ENCODE results near the gene FBXO5. TPM values are rescaled to one million over a fixed set of nuclear protein-coding genes. Genes with fewer than 3 reads are reported as not detected.
A peak's percentile ranks its signal among the peaks of the same experiment; 100 is the strongest.

The FBXO5 gene
- total RNA-seq, 6 experiments from 2014 or later = 0.97 to 3.0 (median 2.5) TPM

DNA sequence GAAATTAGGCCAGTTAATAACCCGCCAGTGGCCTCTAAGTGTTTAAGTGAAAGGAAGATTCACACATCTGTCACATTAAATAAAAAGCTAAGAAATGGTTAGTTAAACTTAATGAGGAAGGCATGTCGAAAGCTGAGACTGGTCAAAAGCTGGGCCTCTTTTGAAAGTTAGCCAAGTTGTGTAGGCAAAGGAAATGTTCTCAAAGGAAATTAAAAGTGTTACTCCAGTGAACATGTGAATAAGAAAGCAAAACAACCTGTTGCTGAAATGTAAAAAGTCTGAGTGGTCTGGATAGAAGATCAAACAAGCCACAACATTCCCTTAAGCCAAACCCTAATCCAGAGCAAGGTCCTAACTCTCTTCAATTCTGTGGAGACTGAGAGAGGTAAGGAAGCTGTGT is 30.6 kb upstream of the FBXO5 start:
- ATAC-seq (no peak), DNase-seq (no peak)
- H3K27ac ChIP-seq = no peak overlapping the region
- H3K36me3 ChIP-seq = no peaks in the 10 kb centered on the region
- intact Hi-C loops (cut with DNase I) = no loop called here
- H3K9me3 ChIP-seq = no peaks in the 10 kb centered on the region
- no peaks in the 10 kb centered on the region for H3K4me1 ChIP-seq
- H3K4me3 ChIP-seq = no peak overlapping the region
- TF ChIP-seq, protein P1, sequence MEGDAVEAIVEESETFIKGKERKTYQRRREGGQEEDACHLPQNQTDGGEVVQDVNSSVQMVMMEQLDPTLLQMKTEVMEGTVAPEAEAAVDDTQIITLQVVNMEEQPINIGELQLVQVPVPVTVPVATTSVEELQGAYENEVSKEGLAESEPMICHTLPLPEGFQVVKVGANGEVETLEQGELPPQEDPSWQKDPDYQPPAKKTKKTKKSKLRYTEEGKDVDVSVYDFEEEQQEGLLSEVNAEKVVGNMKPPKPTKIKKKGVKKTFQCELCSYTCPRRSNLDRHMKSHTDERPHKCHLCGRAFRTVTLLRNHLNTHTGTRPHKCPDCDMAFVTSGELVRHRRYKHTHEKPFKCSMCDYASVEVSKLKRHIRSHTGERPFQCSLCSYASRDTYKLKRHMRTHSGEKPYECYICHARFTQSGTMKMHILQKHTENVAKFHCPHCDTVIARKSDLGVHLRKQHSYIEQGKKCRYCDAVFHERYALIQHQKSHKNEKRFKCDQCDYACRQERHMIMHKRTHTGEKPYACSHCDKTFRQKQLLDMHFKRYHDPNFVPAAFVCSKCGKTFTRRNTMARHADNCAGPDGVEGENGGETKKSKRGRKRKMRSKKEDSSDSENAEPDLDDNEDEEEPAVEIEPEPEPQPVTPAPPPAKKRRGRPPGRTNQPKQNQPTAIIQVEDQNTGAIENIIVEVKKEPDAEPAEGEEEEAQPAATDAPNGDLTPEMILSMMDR (IDR thresholded peaks at IDR 0.05) = no peak
- TF ChIP-seq POLR2A (IDR thresholded peaks at IDR 0.05) = no peak
- 58% methylated on average over 2 of the region's 2 CpGs for WGBS (ENCODE audit: insufficient coverage, low coverage, low lambda C conversion rate, missing lambda C conversion rate)
- no peaks in the 10 kb centered on the region for H3K27me3 ChIP-seq

DNA sequence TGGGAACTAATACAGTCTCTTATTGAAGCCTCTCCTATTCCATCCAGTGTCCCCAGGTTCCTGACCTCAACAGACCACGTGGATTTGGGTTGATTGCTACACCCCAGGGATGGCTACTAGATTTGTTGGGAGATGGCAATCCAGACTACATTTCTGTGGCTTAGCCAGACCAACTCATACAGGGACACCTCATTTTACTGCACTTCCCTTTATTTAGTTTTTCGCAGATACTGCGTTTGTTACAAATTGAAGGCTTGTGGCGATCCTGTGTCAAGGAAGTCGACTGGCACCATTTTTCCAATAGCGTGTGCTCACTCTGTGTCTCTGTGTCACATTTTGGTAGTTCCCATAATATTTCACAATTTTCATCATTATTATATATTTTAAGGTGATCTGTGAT is 30.0 kb upstream of the FBXO5 start:
- H3K4me3 ChIP-seq = no peak overlapping the region
- DNase-seq (no peak), ATAC-seq (no peak)
- no peak overlapping the region for H3K27ac ChIP-seq
- H3K36me3 ChIP-seq = no peaks in the 10 kb centered on the region
- H3K4me1 ChIP-seq = no peaks in the 10 kb centered on the region
- TF ChIP-seq, protein P1 (IDR thresholded peaks at IDR 0.05) = no peak
- no peak for TF ChIP-seq POLR2A (IDR thresholded peaks at IDR 0.05)
- WGBS (ENCODE audit: insufficient coverage, low coverage, low lambda C conversion rate, missing lambda C conversion rate) = 80% methylated on average over 5 of the region's 6 CpGs
- H3K27me3 ChIP-seq = no peaks in the 10 kb centered on the region
- no peaks in the 10 kb centered on the region for H3K9me3 ChIP-seq
- intact Hi-C loops (cut with DNase I) = no loop called here

DNA sequence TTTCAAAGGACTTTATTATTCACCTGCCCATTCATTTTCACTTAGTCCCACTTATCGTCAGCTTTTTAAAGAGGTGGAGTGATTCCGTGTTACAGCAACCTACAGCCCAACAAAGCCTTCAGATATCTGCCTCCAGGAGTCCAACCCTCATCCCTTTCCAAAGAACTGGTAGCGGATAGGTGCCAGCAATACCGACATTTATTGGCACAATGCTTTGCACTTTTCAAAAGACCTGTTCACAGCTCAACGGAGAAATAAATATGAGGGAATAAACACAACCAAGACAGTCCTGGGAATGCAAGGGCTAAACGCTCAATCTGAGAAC is 20.5 kb upstream of the FBXO5 start:
- peaks cover 0 to 32% (median 7%) of the 10 kb centered on the region in 4 donors for H3K4me1 ChIP-seq
- DNase-seq (no peak), ATAC-seq (peak in 3 of 4 donors; percentile 6 to 14 (median 13))
- peak overlapping the region; percentile 62 to 74 (median 64) for H3K27ac ChIP-seq
- 2% methylated on average over 6 of the region's 6 CpGs for WGBS (ENCODE audit: insufficient coverage, low coverage, low lambda C conversion rate, missing lambda C conversion rate)
- no peaks in the 10 kb centered on the region for H3K27me3 ChIP-seq
- H3K36me3 ChIP-seq = peaks cover 0 to 4% (median 2%) of the 10 kb centered on the region in 4 donors
- peak overlapping the region; percentile 62 to 82 (median 77) for H3K4me3 ChIP-seq
- intact Hi-C loops (cut with DNase I) = no loop called here
- no peak for TF ChIP-seq POLR2A (IDR thresholded peaks at IDR 0.05)
- TF ChIP-seq, protein P1 (IDR thresholded peaks at IDR 0.05) = no peak
- no peaks in the 10 kb centered on the region for H3K9me3 ChIP-seq

- no peaks in the 10 kb centered on the region for H3K9me3 ChIP-seq
These were observed 19.9 kb upstream of the FBXO5 start, which contains the start of gene MTRF1L for GRCh38 chr6:153002613-153003365. Gene MTRF1L (minus strand): TSS chr6:153002709. CDS start chr6:153002685, 24 bp downstream.

More at GRCh38 chr6:153002613-153003365, 19.9 kb upstream of the FBXO5 start, which contains the start of gene MTRF1L:
- TF ChIP-seq, protein P1 (IDR thresholded peaks at IDR 0.05) = peak in 1 of 4 donors; percentile 11
- TF ChIP-seq POLR2A (IDR thresholded peaks at IDR 0.05) = peak; percentile 85
- Histone ChIP-seq H3K4me3 (peak within 1 kb of the TSS; percentile 62 to 82 (median 77)), H3K27me3 (no peaks in the 10 kb centered on the region), H3K4me1 (peaks cover 0 to 32% (median 7%) of the 10 kb centered on the region in 4 donors), H3K36me3 (peaks cover 0 to 7% (median 4%) of the 10 kb centered on the region in 4 donors), H3K27ac (peak within 1 kb of the TSS; percentile 62 to 74 (median 64))
- WGBS (ENCODE audit: insufficient coverage, low coverage, low lambda C conversion rate, missing lambda C conversion rate) = under 1% methylated on average over 27 of the region's 52 CpGs
- intact Hi-C loops (cut with DNase I) = no loop called here
- DNase-seq = peak; percentile 94 to 96 (median 95)
- ATAC-seq = peak; percentile 96 to 99 (median 98)

Measured in right lobe of liver (tissue), 6 donors.